GM21447 (cell line): ENCODE measurements around the gene GPR132.

Experiments used
- ATAC-seq: cut with Tn5 transposase; IDR thresholded peaks from one replicate; pipeline ENCODE4 v1.9.1; 2021; ENCODE audit not compliant: unreplicated experiment

Gene GPR132

DNA sequence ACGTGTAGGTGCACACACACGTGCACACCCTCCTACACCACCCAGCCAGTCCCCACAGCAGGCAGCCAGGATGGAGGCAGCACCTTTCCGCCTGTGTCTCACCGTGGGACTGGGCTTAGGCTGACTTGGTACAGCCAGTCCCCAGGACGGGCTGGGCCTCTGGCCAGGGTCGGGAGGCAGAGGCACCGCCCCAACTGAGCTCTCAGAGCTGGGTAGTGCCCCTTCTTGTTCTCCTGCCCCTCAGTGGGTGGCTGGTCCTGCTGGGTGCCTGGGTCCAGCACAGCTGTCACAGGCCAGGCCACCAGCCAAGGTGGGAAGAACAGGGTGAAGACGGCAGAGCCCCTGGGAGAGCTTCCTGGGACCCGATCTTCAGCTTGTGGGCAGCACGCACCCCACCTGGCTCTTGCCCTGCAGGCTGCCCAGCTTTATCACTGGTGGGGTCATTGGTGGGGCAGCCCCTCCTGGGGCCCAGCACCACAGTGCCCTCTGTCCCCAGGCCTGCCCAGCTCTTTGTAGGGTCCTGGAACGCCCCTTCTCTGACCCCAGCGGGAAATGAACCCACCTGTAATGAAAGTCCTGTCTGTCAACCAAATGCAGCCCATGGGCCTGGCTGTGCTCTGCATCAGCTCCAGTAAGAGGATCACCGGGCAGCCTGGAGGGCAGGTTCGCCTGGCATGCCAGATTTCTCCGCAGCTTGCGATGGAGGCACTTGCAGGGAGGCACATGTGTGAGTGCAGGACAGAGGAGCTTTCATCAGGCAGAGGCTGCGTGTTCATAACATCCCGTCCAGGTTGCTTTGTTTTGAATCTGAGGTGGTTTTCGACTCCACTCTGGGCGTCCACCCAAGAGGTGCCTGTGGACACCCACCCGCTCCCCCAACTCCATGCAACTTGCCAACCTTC is 59.0 kb downstream of the GPR132 start:
- no peak for ATAC-seq

GRCh38 chr14:105005329-105005928 is 59.8 kb downstream of the GPR132 start:
- no peak for ATAC-seq
